Endothelial cell of umbilical vein (primary cell): ENCODE measurements around the gene ZNF587. TPM values are rescaled to one million over a fixed set of nuclear protein-coding genes. Genes with fewer than 3 reads are reported as not detected.
"Not testable (repeated sequence)": the region's sequence is repeated elsewhere in the genome, so short reads cannot be mapped to it uniquely, and the experiment has no call there.

Experiments used
- BruUV-seq: library from RNA; stranded (reverse); fragments of 400-500 nt; replicated peaks from 2 replicates; lab custom pipeline; 2021; lab: Mats Ljungman, UMichigan
- CTCF ChIA-PET: fragments of 300-600, 350-600 bp; sonication (Branson Sonifier 250); formaldehyde crosslinking; loops from one replicate; lab custom pipeline; 2021; ENCODE audit warnings: antibody characterized with exemption, inconsistent platforms; lab: Charles Lee
- POLR2A ChIA-PET: fragments of 300-600, 350-600 bp; sonication (Branson Sonifier 250); formaldehyde crosslinking; loops from one replicate; lab custom pipeline; 2021; ENCODE audit warnings: antibody characterized with exemption, inconsistent platforms; lab: Charles Lee
- DNase-seq: peaks from one replicate; pipeline ENCODE4 v3.0.0-alpha.2; 2011; ENCODE audit warnings: low read depth, low spot score
- FAIRE-seq: peaks from 2 replicates; lab custom pipeline; 2011; peaks lifted over from hg19 to GRCh38; lab: Jason Lieb, UNC
- H2AFZ ChIP-seq: 2 replicates; pipeline ENCODE4 v1.6.0; 2012; ENCODE audit warnings: low read depth, low read length, control low read depth, inconsistent platforms
- H3K27ac ChIP-seq: 2 replicates; pipeline ENCODE4 v1.5.1; 2011; ENCODE audit warnings: low read depth, mild to moderate bottlenecking, control low read depth, low read length, moderate library complexity; ENCODE audit not compliant: insufficient read depth
- H3K27me3 ChIP-seq, 2 experiments: 2 replicates each; pipeline versions ENCODE4 v1.6.0 to v1.6.1; 2011; ENCODE audit warnings: low read length in 2 of 2, mixed read lengths in 1 of 2; ENCODE audit not compliant: control insufficient read depth in 2 of 2, insufficient read depth in 2 of 2
- H3K36me3 ChIP-seq, 2 experiments: 2 replicates in 1 of 2; 3 replicates in 1 of 2; pipeline ENCODE4 v1.5.1; 2011; ENCODE audit warnings: low read length in 2 of 2, mild to moderate bottlenecking in 1 of 2, moderate library complexity in 1 of 2; ENCODE audit not compliant: control insufficient read depth in 2 of 2, insufficient read depth in 2 of 2; ENCODE audit errors: extremely low read depth in 1 of 2
- H3K4me1 ChIP-seq: 3 replicates; pipeline ENCODE4 v1.5.1; 2011; ENCODE audit warnings: mild to moderate bottlenecking, low read length; ENCODE audit not compliant: control insufficient read depth, insufficient read depth; ENCODE audit errors: extremely low read depth
- H3K4me2 ChIP-seq: 2 replicates; pipeline ENCODE4 v1.6.1; 2011; ENCODE audit warnings: low read length, control low read depth, mixed read lengths; ENCODE audit not compliant: insufficient read depth
- H3K4me3 ChIP-seq, 3 experiments: fragments of 200-600 bp in 1 of 3; sonication (generic), shearing (Covaris generic) in 1 of 3; replicated peaks in 1 of 3; 2 replicates each; pipeline ENCODE4 v1.5.1; 2011 to 2016; ENCODE audit warnings: control low read depth in 3 of 3, low read length in 3 of 3, mild to moderate bottlenecking in 2 of 3, inconsistent platforms in 1 of 3, low read depth in 1 of 3, moderate library complexity in 1 of 3; ENCODE audit not compliant: insufficient read depth in 1 of 3
- H3K79me2 ChIP-seq: 2 replicates; pipeline ENCODE4 v1.6.0; 2012; ENCODE audit warnings: low read length, inconsistent platforms; ENCODE audit not compliant: control insufficient read depth, insufficient read depth
- H3K9ac ChIP-seq: replicated peaks from 2 replicates; pipeline ENCODE3; 2011; ENCODE audit warnings: low read length, control low read depth; ENCODE audit not compliant: insufficient read depth; ENCODE audit errors: extremely low read depth
- H3K9me1 ChIP-seq: replicated peaks from 3 replicates; pipeline ENCODE4 v1.6.0; 2011; ENCODE audit warnings: mild to moderate bottlenecking, low read length; ENCODE audit not compliant: control insufficient read depth, insufficient read depth; ENCODE audit errors: extremely low read depth
- H3K9me3 ChIP-seq: replicated peaks from 2 replicates; pipeline ENCODE4 v1.5.1; 2012; ENCODE audit warnings: low read length, inconsistent platforms; ENCODE audit not compliant: control insufficient read depth, insufficient read depth
- H4K20me1 ChIP-seq: replicated peaks from 2 replicates; pipeline ENCODE3; 2011; ENCODE audit warnings: mild to moderate bottlenecking, low read length; ENCODE audit not compliant: control insufficient read depth, insufficient read depth; ENCODE audit errors: extremely low read depth
- EZH2 ChIP-seq: IDR thresholded peaks from 2 replicates; pipeline ENCODE4 v1.6.1; 2012; ENCODE audit warnings: borderline replicate concordance, low read depth, mild to moderate bottlenecking, moderate library complexity, low read length, inconsistent platforms; ENCODE audit not compliant: severe bottlenecking
- FOS ChIP-seq: IDR thresholded peaks from 2 replicates; pipeline ENCODE4 v1.6.1; 2011; ENCODE audit warnings: mild to moderate bottlenecking, low read length, moderate library complexity, borderline replicate concordance; ENCODE audit not compliant: insufficient read depth
- GATA2 ChIP-seq: IDR thresholded peaks from 2 replicates; pipeline ENCODE4 v1.7.0; 2011; ENCODE audit warnings: low read depth, mild to moderate bottlenecking, moderate library complexity, mixed read lengths, low read length; ENCODE audit not compliant: insufficient read length, insufficient read depth
- JUN ChIP-seq: IDR thresholded peaks from 2 replicates; pipeline ENCODE4 v1.6.1; 2011; ENCODE audit warnings: borderline replicate concordance, low read depth; ENCODE audit not compliant: insufficient read length, insufficient read depth
- MYC ChIP-seq: IDR thresholded peaks from one replicate; pipeline ENCODE4 v1.6.1; 2011; ENCODE audit warnings: mild to moderate bottlenecking, low read depth, low read length
- POLR2A ChIP-seq: IDR thresholded peaks from 2 replicates; pipeline ENCODE4 v1.6.1; 2012; ENCODE audit warnings: low read depth, mild to moderate bottlenecking, control low read depth, low read length
- dilution Hi-C: fragments of 300-500 bp; cut with MboI; formaldehyde crosslinking; loops from one replicate; pipeline ENCODE4 v1.15.0; 2019; ENCODE audit warnings: low sequenced_read_pairs; ENCODE audit not compliant: extremely low pct_ligation_motif_present
- intact Hi-C: fragments of 100-400 bp; cut with micrococcal nuclease; formaldehyde crosslinking; loops from one replicate; pipeline ENCODE4 v1.10.0; 2022
- polyA plus RNA-seq, 4 experiments: library from polyadenylated mRNA; depleted of rRNA in 3 of 4; stranded (reverse) in 3 of 4; unstranded in 1 of 4; fragments of >200 nt; gene quantifications; 2 replicates each; pipeline versions ENCODE4 v1.2.1 to v1.2.3, GENCODE V29; 2011 to 2012; ENCODE audit warnings: missing spikeins in 1 of 4
- total RNA-seq: library from RNA; stranded (reverse); gene quantifications from 2 replicates; pipeline ENCODE4 v1.2.3, GENCODE V29; 2021
- TF ChIP-seq, protein P1 (sequence below), 2 donors: IDR thresholded peaks; 1 replicate in 1 of 2; 2 replicates in 1 of 2; pipeline ENCODE4 v1.5.1; 2011; ENCODE audit warnings: low read length in 2 of 2, mild to moderate bottlenecking in 2 of 2, moderate library complexity in 2 of 2, control low read depth in 1 of 2, inconsistent platforms in 1 of 2, low read depth in 1 of 2; ENCODE audit not compliant: insufficient read depth in 1 of 2; ENCODE audit errors: extremely low read depth in 1 of 2
- TF ChIP-seq, protein P2 (sequence below): IDR thresholded peaks from 2 replicates; pipeline ENCODE4 v1.6.1; 2011; ENCODE audit not compliant: insufficient read depth, insufficient read length

ZNF587 gene
- total and polyA plus RNA-seq, 2 donors (not counting 3 experiments of a cell fraction or from before 2014, with no cell fraction given): 13.1 to 44.0 TPM

- Histone ChIP-seq H3K9ac (no peak overlapping the region), H3K4me1 (no peaks in the 10 kb centered on the region), H2AFZ (no peak overlapping the region), H3K27ac (no peak overlapping the region), H3K27me3 (no peaks in the 10 kb centered on the region), H3K4me3 (no peak overlapping the region), H3K9me1 (no peaks in the 10 kb centered on the region), H3K4me2 (no peak overlapping the region), H3K79me2 (no peaks in the 10 kb centered on the region), H4K20me1 (no peaks in the 10 kb centered on the region), H3K36me3 (peaks cover 13% of the 10 kb centered on the region in 2 experiments), H3K9me3 (peaks cover 31% of the 10 kb centered on the region)
- FAIRE-seq: no peak
- intact Hi-C loops (no loop called here), dilution Hi-C loops (no loop called here)
- BruUV-seq: no TSS peak
- POLR2A ChIA-PET: no interaction called here
- CTCF ChIA-PET: no interaction called here
- TF ChIP-seq GATA2 (no peak), JUN (no peak), EZH2 (no peak), FOS (no peak)
- TF ChIP-seq, protein P1, sequence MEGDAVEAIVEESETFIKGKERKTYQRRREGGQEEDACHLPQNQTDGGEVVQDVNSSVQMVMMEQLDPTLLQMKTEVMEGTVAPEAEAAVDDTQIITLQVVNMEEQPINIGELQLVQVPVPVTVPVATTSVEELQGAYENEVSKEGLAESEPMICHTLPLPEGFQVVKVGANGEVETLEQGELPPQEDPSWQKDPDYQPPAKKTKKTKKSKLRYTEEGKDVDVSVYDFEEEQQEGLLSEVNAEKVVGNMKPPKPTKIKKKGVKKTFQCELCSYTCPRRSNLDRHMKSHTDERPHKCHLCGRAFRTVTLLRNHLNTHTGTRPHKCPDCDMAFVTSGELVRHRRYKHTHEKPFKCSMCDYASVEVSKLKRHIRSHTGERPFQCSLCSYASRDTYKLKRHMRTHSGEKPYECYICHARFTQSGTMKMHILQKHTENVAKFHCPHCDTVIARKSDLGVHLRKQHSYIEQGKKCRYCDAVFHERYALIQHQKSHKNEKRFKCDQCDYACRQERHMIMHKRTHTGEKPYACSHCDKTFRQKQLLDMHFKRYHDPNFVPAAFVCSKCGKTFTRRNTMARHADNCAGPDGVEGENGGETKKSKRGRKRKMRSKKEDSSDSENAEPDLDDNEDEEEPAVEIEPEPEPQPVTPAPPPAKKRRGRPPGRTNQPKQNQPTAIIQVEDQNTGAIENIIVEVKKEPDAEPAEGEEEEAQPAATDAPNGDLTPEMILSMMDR (IDR thresholded peaks at IDR 0.05; ENCODE audit: extremely low read depth in 1 of 2, insufficient read depth in 1 of 2, low read depth in 1 of 2, low read length in 2 of 2): no peak
- no peak for DNase-seq
Observed at GRCh38 chr19:57870225-57870624, 20.6 kb downstream of the ZNF587 start.

DNA sequence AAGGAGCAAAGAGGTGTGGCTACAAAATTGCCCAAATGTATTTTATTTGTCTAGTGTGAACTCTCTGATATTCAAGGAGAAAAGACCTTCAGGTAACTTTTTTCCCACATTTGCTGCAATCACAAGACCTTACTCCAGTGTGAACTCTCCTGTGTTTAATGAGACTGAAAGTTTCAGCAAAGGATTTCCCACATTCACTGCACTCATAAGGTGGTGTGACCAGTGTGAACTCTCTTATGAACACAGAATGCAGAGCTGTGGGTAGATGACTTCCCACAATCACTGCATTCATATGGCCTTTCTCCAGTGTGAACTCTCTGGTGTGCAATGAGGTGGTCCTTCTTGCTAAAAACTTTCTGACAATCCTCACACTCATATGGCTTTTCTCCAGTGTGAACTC lies 22.8 kb downstream of the ZNF587 start:
- Histone ChIP-seq H3K9me3 (peaks cover 27% of the 10 kb centered on the region), H3K27me3 (no peaks in the 10 kb centered on the region), H3K9me1 (no peaks in the 10 kb centered on the region), H3K36me3 (peaks cover 2 to 8% of the 10 kb centered on the region in 2 experiments), H3K4me2 (no peak overlapping the region), H3K4me1 (no peaks in the 10 kb centered on the region), H3K4me3 (no peak overlapping the region), H4K20me1 (no peaks in the 10 kb centered on the region), H3K79me2 (no peaks in the 10 kb centered on the region), H2AFZ (no peak overlapping the region), H3K9ac (no peak overlapping the region), H3K27ac (no peak overlapping the region)
- DNase-seq: no peak
- CTCF ChIA-PET: no interaction called here
- FAIRE-seq: no peak
- intact Hi-C loops: no loop called here
- TF ChIP-seq MYC: no peak
- TF ChIP-seq EZH2: no peak
- TF ChIP-seq, protein P2, sequence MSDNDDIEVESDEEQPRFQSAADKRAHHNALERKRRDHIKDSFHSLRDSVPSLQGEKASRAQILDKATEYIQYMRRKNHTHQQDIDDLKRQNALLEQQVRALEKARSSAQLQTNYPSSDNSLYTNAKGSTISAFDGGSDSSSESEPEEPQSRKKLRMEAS: no peak
- TF ChIP-seq POLR2A: peak; percentile 22
- BruUV-seq: no TSS peak
- dilution Hi-C loops: no loop called here
- POLR2A ChIA-PET: no interaction called here

GRCh38 chr19:57873883-57874799 lies 24.5 kb downstream of the ZNF587 start:
- H3K79me2 ChIP-seq, DNase-seq, POLR2A ChIA-PET, H3K4me3 ChIP-seq, H3K4me1 ChIP-seq, FAIRE-seq, intact Hi-C loops, H3K4me2 ChIP-seq, BruUV-seq, H3K27me3 ChIP-seq, H3K9ac ChIP-seq, dilution Hi-C loops, H3K36me3 ChIP-seq, H3K9me1 ChIP-seq, H2AFZ ChIP-seq, H4K20me1 ChIP-seq, H3K27ac ChIP-seq, CTCF ChIA-PET: not testable (repeated sequence)
- H3K9me3 ChIP-seq: peaks cover 24% of the 10 kb centered on the region
